Activated naive CD8-positive, alpha-beta T cell treated with anti-CD3 and anti-CD28 coated beads, Interleukin-2, amount 50 U/mL, for 24 hours (primary cell): ENCODE results near the gene ARL5A.
A peak's percentile ranks its signal among the peaks of the same experiment; 100 is the strongest.

Experiments used
- ATAC-seq: fragments of 150-1000 bp; cut with Tn5 transposase; one replicate; pipeline ENCODE4 v1.10.0; 2021
- DNase-seq: peaks from one replicate; pipeline ENCODE4 v3.0.0; 2021
- H3K27ac Mint-ChIP-seq: one replicate; pipeline ENCODE4 v1.8.0; 2021; ENCODE audit warnings: mild to moderate bottlenecking, mixed read lengths
- H3K27me3 Mint-ChIP-seq: one replicate; pipeline ENCODE4 v1.8.0; 2021; ENCODE audit warnings: mixed read lengths
- H3K36me3 Mint-ChIP-seq: one replicate; pipeline ENCODE4 v1.8.0; 2021; ENCODE audit warnings: low read depth, mixed read lengths
- H3K4me1 Mint-ChIP-seq: one replicate; pipeline ENCODE4 v1.8.0; 2021; ENCODE audit warnings: mixed read lengths
- H3K4me3 Mint-ChIP-seq: one replicate; pipeline ENCODE4 v1.8.0; 2021; ENCODE audit warnings: mild to moderate bottlenecking, moderate library complexity, mixed read lengths
- H3K9me3 Mint-ChIP-seq: one replicate; pipeline ENCODE4 v1.8.0; 2021; ENCODE audit warnings: mixed read lengths

Gene ARL5A

GRCh38 chr2:151823651-151824050 lies 4.6 kb downstream of the ARL5A start:
- H3K9me3 Mint-ChIP-seq, result no peaks in the 10 kb centered on the region
- H3K36me3 Mint-ChIP-seq, result peaks cover 20% of the 10 kb centered on the region
- H3K27me3 Mint-ChIP-seq, result peaks cover 2% of the 10 kb centered on the region
- H3K27ac Mint-ChIP-seq, result no peak overlapping the region
- no peak for DNase-seq
- H3K4me3 Mint-ChIP-seq, result peak overlapping the region; percentile 6
- no peak for ATAC-seq
- H3K4me1 Mint-ChIP-seq, result peaks cover 90% of the 10 kb centered on the region

- H3K4me1 Mint-ChIP-seq, result peaks cover 61% of the 10 kb centered on the region
- peak overlapping the region; percentile 84 for H3K27ac Mint-ChIP-seq
- H3K36me3 Mint-ChIP-seq, result peaks cover 34% of the 10 kb centered on the region
- ATAC-seq (peak; percentile 95), DNase-seq (no peak)
- peak overlapping the region; percentile 26 for H3K4me3 Mint-ChIP-seq
- H3K9me3 Mint-ChIP-seq, result no peaks in the 10 kb centered on the region
- H3K27me3 Mint-ChIP-seq, result no peaks in the 10 kb centered on the region
Observed at GRCh38 chr2:151819920-151820319, 8.3 kb downstream of the ARL5A start.

GRCh38 chr2:151817929-151818328 lies 10.3 kb downstream of the ARL5A start:
- no peak for ATAC-seq
- Mint-ChIP-seq H3K9me3 (no peaks in the 10 kb centered on the region), H3K4me1 (peaks cover 42% of the 10 kb centered on the region), H3K27me3 (no peaks in the 10 kb centered on the region), H3K27ac (no peak overlapping the region), H3K4me3 (no peak overlapping the region), H3K36me3 (peaks cover 48% of the 10 kb centered on the region)
- no peak for DNase-seq

GRCh38 chr2:151816843-151817242 lies 11.4 kb downstream of the ARL5A start:
- Mint-ChIP-seq H3K27ac (no peak overlapping the region), H3K4me3 (no peak overlapping the region), H3K27me3 (no peaks in the 10 kb centered on the region), H3K36me3 (peaks cover 53% of the 10 kb centered on the region), H3K9me3 (peaks cover 4% of the 10 kb centered on the region), H3K4me1 (peaks cover 32% of the 10 kb centered on the region)
- ATAC-seq (no peak), DNase-seq (no peak)

- ATAC-seq (no peak), DNase-seq (no peak)
- Mint-ChIP-seq H3K4me3 (no peak overlapping the region), H3K27me3 (no peaks in the 10 kb centered on the region), H3K36me3 (peaks cover 52% of the 10 kb centered on the region), H3K9me3 (peaks cover 4% of the 10 kb centered on the region), H3K4me1 (peaks cover 26% of the 10 kb centered on the region), H3K27ac (no peak overlapping the region)
Observed at GRCh38 chr2:151815821-151816489, 12.3 kb downstream of the ARL5A start.

GRCh38 chr2:151810489-151810888 lies 17.7 kb downstream of the ARL5A start:
- Mint-ChIP-seq H3K36me3 (peaks cover 44% of the 10 kb centered on the region), H3K4me1 (peaks cover 3% of the 10 kb centered on the region), H3K4me3 (no peak overlapping the region), H3K9me3 (peaks cover 4% of the 10 kb centered on the region), H3K27me3 (no peaks in the 10 kb centered on the region), H3K27ac (no peak overlapping the region)
- ATAC-seq (no peak), DNase-seq (no peak)

- DNase-seq, result no peak
- H3K4me3 Mint-ChIP-seq, result no peak overlapping the region
- H3K27ac Mint-ChIP-seq, result no peak overlapping the region
- no peak for ATAC-seq
- peaks cover 41% of the 10 kb centered on the region for H3K36me3 Mint-ChIP-seq
- H3K9me3 Mint-ChIP-seq, result peaks cover 4% of the 10 kb centered on the region
- H3K27me3 Mint-ChIP-seq, result no peaks in the 10 kb centered on the region
- H3K4me1 Mint-ChIP-seq, result peaks cover 3% of the 10 kb centered on the region
Observed at GRCh38 chr2:151809073-151809383, 19.2 kb downstream of the ARL5A start.

- Mint-ChIP-seq H3K4me1 (peaks cover 3% of the 10 kb centered on the region), H3K9me3 (peaks cover 4% of the 10 kb centered on the region), H3K4me3 (no peak overlapping the region), H3K27me3 (no peaks in the 10 kb centered on the region), H3K36me3 (peaks cover 36% of the 10 kb centered on the region), H3K27ac (no peak overlapping the region)
- DNase-seq (no peak), ATAC-seq (no peak)
Observed at GRCh38 chr2:151808258-151809072, 19.8 kb downstream of the ARL5A start.

GRCh38 chr2:151805961-151806360 lies 22.3 kb downstream of the ARL5A start:
- Mint-ChIP-seq H3K36me3 (peaks cover 31% of the 10 kb centered on the region), H3K4me3 (no peak overlapping the region), H3K4me1 (peaks cover 5% of the 10 kb centered on the region), H3K27me3 (no peaks in the 10 kb centered on the region), H3K9me3 (no peaks in the 10 kb centered on the region), H3K27ac (no peak overlapping the region)
- no peak for DNase-seq
- no peak for ATAC-seq

- no peaks in the 10 kb centered on the region for H3K9me3 Mint-ChIP-seq
- H3K4me1 Mint-ChIP-seq, result peaks cover 5% of the 10 kb centered on the region
- H3K27ac Mint-ChIP-seq, result no peak overlapping the region
- H3K4me3 Mint-ChIP-seq, result no peak overlapping the region
- H3K27me3 Mint-ChIP-seq, result no peaks in the 10 kb centered on the region
- no peak for ATAC-seq
- peaks cover 27% of the 10 kb centered on the region for H3K36me3 Mint-ChIP-seq
- no peak for DNase-seq
Observed at GRCh38 chr2:151805343-151805742, 22.9 kb downstream of the ARL5A start.

GRCh38 chr2:151803811-151804210 lies 24.4 kb downstream of the ARL5A start:
- peaks cover 2% of the 10 kb centered on the region for H3K4me1 Mint-ChIP-seq
- no peak overlapping the region for H3K27ac Mint-ChIP-seq
- ATAC-seq, result no peak
- H3K27me3 Mint-ChIP-seq, result no peaks in the 10 kb centered on the region
- H3K4me3 Mint-ChIP-seq, result no peak overlapping the region
- peaks cover 26% of the 10 kb centered on the region for H3K36me3 Mint-ChIP-seq
- no peak for DNase-seq
- H3K9me3 Mint-ChIP-seq, result no peaks in the 10 kb centered on the region

- DNase-seq (no peak), ATAC-seq (no peak)
- Mint-ChIP-seq H3K4me1 (peaks cover 2% of the 10 kb centered on the region), H3K4me3 (no peak overlapping the region), H3K9me3 (no peaks in the 10 kb centered on the region), H3K36me3 (peaks cover 30% of the 10 kb centered on the region), H3K27ac (no peak overlapping the region), H3K27me3 (no peaks in the 10 kb centered on the region)
Observed at GRCh38 chr2:151802315-151802714, 25.9 kb downstream of the ARL5A start.

- Mint-ChIP-seq H3K36me3 (peaks cover 35% of the 10 kb centered on the region), H3K9me3 (no peaks in the 10 kb centered on the region), H3K4me3 (no peak overlapping the region), H3K27me3 (no peaks in the 10 kb centered on the region), H3K27ac (no peak overlapping the region), H3K4me1 (peaks cover 2% of the 10 kb centered on the region)
- no peak for ATAC-seq
- no peak for DNase-seq
Observed at GRCh38 chr2:151799886-151800292, 28.3 kb downstream of the ARL5A start.

GRCh38 chr2:151796774-151797173 lies 31.4 kb downstream of the ARL5A start:
- ATAC-seq (no peak), DNase-seq (no peak)
- Mint-ChIP-seq H3K4me1 (peaks cover 2% of the 10 kb centered on the region), H3K36me3 (peaks cover 33% of the 10 kb centered on the region), H3K4me3 (no peak overlapping the region), H3K9me3 (peaks cover 11% of the 10 kb centered on the region), H3K27me3 (no peaks in the 10 kb centered on the region), H3K27ac (no peak overlapping the region)

GRCh38 chr2:151795646-151796240 lies 32.5 kb downstream of the ARL5A start:
- Mint-ChIP-seq H3K27me3 (no peaks in the 10 kb centered on the region), H3K4me3 (no peak overlapping the region), H3K4me1 (no peaks in the 10 kb centered on the region), H3K36me3 (peaks cover 35% of the 10 kb centered on the region), H3K9me3 (peaks cover 15% of the 10 kb centered on the region), H3K27ac (no peak overlapping the region)
- ATAC-seq, result no peak
- DNase-seq, result no peak
